HepG2 (cell line): ENCODE measurements around the gene ATP9A. TPM values are rescaled to one million over a fixed set of nuclear protein-coding genes. Genes with fewer than 3 reads are reported as not detected.
A peak's percentile ranks its signal among the peaks of the same experiment; 100 is the strongest.

Source experiments
- AKAP8 ChIP-seq: sonication (generic); formaldehyde crosslinking; IDR thresholded peaks from 2 replicates; pipeline ENCODE4 v1.5.1; 2020; ENCODE audit warnings: mild to moderate bottlenecking, missing genetic modification reagents
- ASH2L ChIP-seq: fragments of 300-600, 200-600 bp; sonication (generic); IDR thresholded peaks from 2 replicates; pipeline ENCODE4 v1.7.0; 2017; ENCODE audit warnings: low read depth, mild to moderate bottlenecking, moderate library complexity, mixed read lengths, low read length; ENCODE audit not compliant: insufficient read length
- BCL3 ChIP-seq: sonication (generic); formaldehyde crosslinking; IDR thresholded peaks from 2 replicates; pipeline ENCODE4 v1.5.1; 2020; ENCODE audit warnings: mild to moderate bottlenecking, missing genetic modification reagents, moderate library complexity
- GATA4 ChIP-seq: sonication (generic); IDR thresholded peaks from 2 replicates; pipeline ENCODE4 v1.6.1; 2016; ENCODE audit warnings: antibody characterized with exemption, low read depth, borderline replicate concordance
- PHF5A ChIP-seq: IDR thresholded peaks from one replicate; pipeline ENCODE4 v1.6.1; 2018; ENCODE audit warnings: low read depth, missing genetic modification reagents; ENCODE audit not compliant: unreplicated experiment
- RARA ChIP-seq: IDR thresholded peaks from 2 replicates; pipeline ENCODE4 v1.6.1; 2016; ENCODE audit warnings: missing genetic modification reagents, missing compliant biosample characterization
- RCOR2 ChIP-seq: IDR thresholded peaks from 2 replicates; pipeline ENCODE4 v1.6.1; 2016; ENCODE audit warnings: missing biosample characterization, missing genetic modification reagents
- SMAD3 ChIP-seq: sonication (generic); formaldehyde crosslinking; IDR thresholded peaks from 2 replicates; pipeline ENCODE4 v1.4.0; 2020; ENCODE audit warnings: missing genetic modification reagents
- TEAD3 ChIP-seq: optimal IDR thresholded peaks from 2 replicates; pipeline ENCODE3; 2016; ENCODE audit warnings: borderline replicate concordance
- TSC22D2 ChIP-seq: sonication (generic); formaldehyde crosslinking; IDR thresholded peaks from 2 replicates; pipeline ENCODE4 v1.5.1; 2020; ENCODE audit warnings: missing genetic modification reagents, mild to moderate bottlenecking, borderline replicate concordance
- ZMYM3 ChIP-seq: sonication (generic); formaldehyde crosslinking; IDR thresholded peaks from 2 replicates; pipeline ENCODE4 v1.5.1; 2020; ENCODE audit warnings: mild to moderate bottlenecking, missing genetic modification reagents
- ZNF3 ChIP-seq: IDR thresholded peaks from 2 replicates; pipeline ENCODE4 v1.7.0; 2017; ENCODE audit warnings: inconsistent platforms
- ZNF512 ChIP-seq: sonication (generic); formaldehyde crosslinking; IDR thresholded peaks from 2 replicates; pipeline ENCODE4 v1.4.0; 2020; ENCODE audit warnings: mild to moderate bottlenecking, missing genetic modification reagents
- ZNF75D ChIP-seq: sonication (generic); formaldehyde crosslinking; IDR thresholded peaks from 2 replicates; pipeline ENCODE4 v1.8.1; 2023; ENCODE audit warnings: missing genetic modification reagents, mild to moderate bottlenecking, borderline replicate concordance
- polyA plus RNA-seq, 8 experiments: library from polyadenylated mRNA; depleted of rRNA in 3 of 8; stranded (reverse) in 7 of 8; unstranded in 1 of 8; fragments of >200 nt; fragmentation: Illumina TruSeq in 4 of 8; extraction: Trizol in 4 of 8; gene quantifications; 2 replicates each; pipeline versions ENCODE4 v1.2.1 to v1.2.3, GENCODE V29; 2011 to 2016; ENCODE audit warnings: low read depth in 4 of 8, missing spikeins in 1 of 8, mixed read lengths in 1 of 8; ENCODE audit not compliant: insufficient read depth in 1 of 8
- total RNA-seq, 5 experiments: library from RNA; depleted of rRNA; stranded (reverse); fragments of >200 nt; fragmentation: Illumina TruSeq; extraction: Trizol; gene quantifications; 2 replicates each; pipeline ENCODE4 v1.2.3, GENCODE V29; 2016; ENCODE audit warnings: low read depth in 1 of 5
- TF ChIP-seq, protein P1 (sequence below): IDR thresholded peaks from 2 replicates; pipeline ENCODE4 v1.6.1; 2018; ENCODE audit warnings: missing genetic modification reagents, mild to moderate bottlenecking, missing compliant biosample characterization
- TF ChIP-seq, protein P2 (sequence below): sonication (generic); formaldehyde crosslinking; IDR thresholded peaks from 2 replicates; pipeline ENCODE4 v1.5.0; 2020; ENCODE audit warnings: missing genetic modification reagents
- TF ChIP-seq, protein P3 (sequence below): sonication (generic); formaldehyde crosslinking; IDR thresholded peaks from 2 replicates; pipeline ENCODE4 v1.4.0; 2020; ENCODE audit warnings: missing genetic modification reagents; ENCODE audit errors: not compliant biosample characterization
- TF ChIP-seq, protein P4 (sequence below): sonication (generic); formaldehyde crosslinking; IDR thresholded peaks from 2 replicates; pipeline ENCODE4 v1.5.1; 2020; ENCODE audit warnings: mild to moderate bottlenecking, moderate library complexity, missing genetic modification reagents
- TF ChIP-seq, protein P5 (sequence below): sonication (generic); formaldehyde crosslinking; IDR thresholded peaks from 2 replicates; pipeline ENCODE4 v1.8.0; 2022; ENCODE audit warnings: missing genetic modification reagents, low read depth, mild to moderate bottlenecking, borderline replicate concordance

Gene ATP9A
- total and polyA plus RNA-seq, 2 of the 13 experiments (the other 11 are each of a cell fraction or from before 2014, with no cell fraction given): 11.8 to 18.5 TPM

GRCh38 chr20:51766994-51767866 is 960 bp downstream of the ATP9A start (continued):
- TF ChIP-seq RARA: peak; percentile 18; the same call in 1 of the 2 replicates
- TF ChIP-seq, protein P1, sequence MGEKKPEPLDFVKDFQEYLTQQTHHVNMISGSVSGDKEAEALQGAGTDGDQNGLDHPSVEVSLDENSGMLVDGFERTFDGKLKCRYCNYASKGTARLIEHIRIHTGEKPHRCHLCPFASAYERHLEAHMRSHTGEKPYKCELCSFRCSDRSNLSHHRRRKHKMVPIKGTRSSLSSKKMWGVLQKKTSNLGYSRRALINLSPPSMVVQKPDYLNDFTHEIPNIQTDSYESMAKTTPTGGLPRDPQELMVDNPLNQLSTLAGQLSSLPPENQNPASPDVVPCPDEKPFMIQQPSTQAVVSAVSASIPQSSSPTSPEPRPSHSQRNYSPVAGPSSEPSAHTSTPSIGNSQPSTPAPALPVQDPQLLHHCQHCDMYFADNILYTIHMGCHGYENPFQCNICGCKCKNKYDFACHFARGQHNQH: no peak; the same call in none of the 2 replicates
- TF ChIP-seq, protein P2, sequence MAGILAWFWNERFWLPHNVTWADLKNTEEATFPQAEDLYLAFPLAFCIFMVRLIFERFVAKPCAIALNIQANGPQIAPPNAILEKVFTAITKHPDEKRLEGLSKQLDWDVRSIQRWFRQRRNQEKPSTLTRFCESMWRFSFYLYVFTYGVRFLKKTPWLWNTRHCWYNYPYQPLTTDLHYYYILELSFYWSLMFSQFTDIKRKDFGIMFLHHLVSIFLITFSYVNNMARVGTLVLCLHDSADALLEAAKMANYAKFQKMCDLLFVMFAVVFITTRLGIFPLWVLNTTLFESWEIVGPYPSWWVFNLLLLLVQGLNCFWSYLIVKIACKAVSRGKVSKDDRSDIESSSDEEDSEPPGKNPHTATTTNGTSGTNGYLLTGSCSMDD (CRISPR knock-in tag): no peak
- TF ChIP-seq, protein P3, sequence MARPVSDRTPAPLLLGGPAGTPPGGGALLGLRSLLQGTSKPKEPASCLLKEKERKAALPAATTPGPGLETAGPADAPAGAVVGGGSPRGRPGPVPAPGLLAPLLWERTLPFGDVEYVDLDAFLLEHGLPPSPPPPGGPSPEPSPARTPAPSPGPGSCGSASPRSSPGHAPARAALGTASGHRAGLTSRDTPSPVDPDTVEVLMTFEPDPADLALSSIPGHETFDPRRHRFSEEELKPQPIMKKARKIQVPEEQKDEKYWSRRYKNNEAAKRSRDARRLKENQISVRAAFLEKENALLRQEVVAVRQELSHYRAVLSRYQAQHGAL (CRISPR knock-in tag): no peak
- TF ChIP-seq RCOR2 (CRISPR knock-in tag): no peak
- TF ChIP-seq ZNF75D (CRISPR knock-in tag): no peak
- peak; percentile 59 for TF ChIP-seq TEAD3 (CRISPR knock-in tag)
- TF ChIP-seq GATA4: no peak
- no peak for TF ChIP-seq ZNF512 (CRISPR knock-in tag)
- no peak; the same call in 1 of the 2 replicates for TF ChIP-seq BCL3 (CRISPR knock-in tag)
- TF ChIP-seq TSC22D2 (CRISPR knock-in tag): peak; percentile 32
- peak; percentile 80 for TF ChIP-seq ZMYM3 (CRISPR knock-in tag)
- TF ChIP-seq, protein P4, sequence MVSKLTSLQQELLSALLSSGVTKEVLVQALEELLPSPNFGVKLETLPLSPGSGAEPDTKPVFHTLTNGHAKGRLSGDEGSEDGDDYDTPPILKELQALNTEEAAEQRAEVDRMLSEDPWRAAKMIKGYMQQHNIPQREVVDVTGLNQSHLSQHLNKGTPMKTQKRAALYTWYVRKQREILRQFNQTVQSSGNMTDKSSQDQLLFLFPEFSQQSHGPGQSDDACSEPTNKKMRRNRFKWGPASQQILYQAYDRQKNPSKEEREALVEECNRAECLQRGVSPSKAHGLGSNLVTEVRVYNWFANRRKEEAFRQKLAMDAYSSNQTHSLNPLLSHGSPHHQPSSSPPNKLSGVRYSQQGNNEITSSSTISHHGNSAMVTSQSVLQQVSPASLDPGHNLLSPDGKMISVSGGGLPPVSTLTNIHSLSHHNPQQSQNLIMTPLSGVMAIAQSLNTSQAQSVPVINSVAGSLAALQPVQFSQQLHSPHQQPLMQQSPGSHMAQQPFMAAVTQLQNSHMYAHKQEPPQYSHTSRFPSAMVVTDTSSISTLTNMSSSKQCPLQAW: peak; percentile 65
- peak; percentile 74 for TF ChIP-seq ASH2L
- TF ChIP-seq, protein P5, sequence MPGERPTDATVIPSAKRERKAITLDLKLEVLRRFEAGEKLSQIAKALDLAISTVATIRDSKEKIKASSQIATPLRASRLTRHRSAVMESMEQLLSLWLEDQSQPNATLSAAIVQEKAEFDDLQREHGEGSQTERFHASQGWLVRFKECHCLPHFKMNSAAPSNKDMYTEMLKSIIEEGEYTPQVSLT: no peak
- TF ChIP-seq PHF5A (CRISPR knock-in tag): no peak
- TF ChIP-seq AKAP8 (CRISPR knock-in tag): peak; percentile 15; the same call in 1 of the 2 replicates
- TF ChIP-seq SMAD3 (CRISPR knock-in tag): no peak
- no peak for TF ChIP-seq ZNF3 (CRISPR knock-in tag)
